ENCODE results near the gene EIF1AY. TPM values are rescaled to one million over a fixed set of nuclear protein-coding genes. Genes with fewer than 3 reads are reported as not detected.

Gene EIF1AY, protein sequence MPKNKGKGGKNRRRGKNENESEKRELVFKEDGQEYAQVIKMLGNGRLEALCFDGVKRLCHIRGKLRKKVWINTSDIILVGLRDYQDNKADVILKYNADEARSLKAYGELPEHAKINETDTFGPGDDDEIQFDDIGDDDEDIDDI
- not detected for total RNA-seq
- polyA plus RNA-seq = 10 to 100 TPM in 2 of 3 donors, under 1 TPM in 1; 0.06 to 50.6 (median 31.8) TPM
- long read RNA-seq, donor 1 = 0 reads
- long read RNA-seq, donor 2 = 0 reads

DNA sequence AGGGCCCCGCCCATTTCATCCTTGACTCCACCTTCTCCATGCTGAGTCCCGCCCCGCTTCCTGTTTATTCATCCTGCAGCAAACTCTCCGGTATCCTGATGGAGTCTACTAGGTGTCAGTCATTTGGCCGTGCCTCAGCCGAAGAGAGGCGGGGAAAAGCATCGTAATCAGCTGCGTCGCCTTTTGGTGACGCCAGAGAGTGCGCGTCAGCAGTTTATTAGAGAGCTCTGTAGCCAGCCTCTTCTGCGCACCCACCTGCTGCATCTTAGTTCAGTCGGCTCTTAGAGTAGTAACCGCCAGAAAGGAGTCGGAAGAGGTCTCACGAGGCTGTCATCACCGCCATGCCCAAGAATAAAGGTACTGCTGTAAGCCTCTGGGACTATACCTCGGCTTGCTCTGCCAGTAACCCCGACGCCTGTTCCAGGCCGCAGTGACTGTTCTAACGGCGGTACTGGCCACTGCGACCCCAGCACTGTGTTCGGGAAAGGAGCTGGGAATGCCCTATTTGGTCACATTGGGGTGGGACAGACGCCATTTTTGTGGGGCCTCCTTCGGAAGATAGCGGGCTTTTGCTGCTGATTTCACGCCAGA lies at the start of gene EIF1AY:
Gene EIF1AY (plus strand): TSS at position 246 of the 591 bp plus-strand sequence. CDS start 96 bp downstream, at position 342.
- Histone ChIP-seq H3K27ac (no peak within 1 kb of the TSS), H3K4me3 (no peak within 1 kb of the TSS), H3K36me3 (ENCODE audit: insufficient read depth in 1 of 2, low read depth in 1 of 2) (no peaks in the 10 kb centered on the region), H3K9me3 (no peaks in the 10 kb centered on the region), H3K4me1 (no peaks in the 10 kb centered on the region), H3K27me3 (ENCODE audit: insufficient read depth in 3 of 3, low read length in 2 of 3) (no peaks in the 10 kb centered on the region)
- TF ChIP-seq, protein P1, sequence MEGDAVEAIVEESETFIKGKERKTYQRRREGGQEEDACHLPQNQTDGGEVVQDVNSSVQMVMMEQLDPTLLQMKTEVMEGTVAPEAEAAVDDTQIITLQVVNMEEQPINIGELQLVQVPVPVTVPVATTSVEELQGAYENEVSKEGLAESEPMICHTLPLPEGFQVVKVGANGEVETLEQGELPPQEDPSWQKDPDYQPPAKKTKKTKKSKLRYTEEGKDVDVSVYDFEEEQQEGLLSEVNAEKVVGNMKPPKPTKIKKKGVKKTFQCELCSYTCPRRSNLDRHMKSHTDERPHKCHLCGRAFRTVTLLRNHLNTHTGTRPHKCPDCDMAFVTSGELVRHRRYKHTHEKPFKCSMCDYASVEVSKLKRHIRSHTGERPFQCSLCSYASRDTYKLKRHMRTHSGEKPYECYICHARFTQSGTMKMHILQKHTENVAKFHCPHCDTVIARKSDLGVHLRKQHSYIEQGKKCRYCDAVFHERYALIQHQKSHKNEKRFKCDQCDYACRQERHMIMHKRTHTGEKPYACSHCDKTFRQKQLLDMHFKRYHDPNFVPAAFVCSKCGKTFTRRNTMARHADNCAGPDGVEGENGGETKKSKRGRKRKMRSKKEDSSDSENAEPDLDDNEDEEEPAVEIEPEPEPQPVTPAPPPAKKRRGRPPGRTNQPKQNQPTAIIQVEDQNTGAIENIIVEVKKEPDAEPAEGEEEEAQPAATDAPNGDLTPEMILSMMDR (IDR thresholded peaks at IDR 0.05) = no peak
- ATAC-seq = no peak
- 0 to 1% methylated on average over 30 to 31 of the region's 31 CpGs; no CpG with 5 or more reads in 1 of the 3 donors for WGBS, 3 donors
- intact Hi-C loops (cut with DNase I) = no loop called here
- DNase-seq = no peak

DNA sequence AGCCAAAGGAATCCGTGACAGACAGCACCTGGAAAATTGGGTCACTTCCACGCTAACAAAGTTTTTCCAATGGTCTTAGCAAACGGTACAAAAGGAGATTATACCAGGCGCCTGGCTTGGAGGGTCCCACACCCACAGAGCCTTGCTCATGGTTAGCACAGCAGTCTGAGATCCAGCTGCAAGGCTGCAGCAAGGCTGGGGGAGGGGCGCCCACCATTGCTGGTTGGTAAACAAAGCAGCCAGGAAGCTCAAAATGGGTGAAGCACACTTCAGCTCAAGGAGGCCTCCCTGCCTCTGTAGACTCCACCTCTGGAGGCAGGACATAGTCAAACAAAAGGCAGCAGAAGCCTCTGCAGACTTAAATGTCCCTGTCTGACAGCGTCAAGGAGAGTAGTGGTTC lies 47.1 kb upstream of the EIF1AY start:
- H3K27me3 ChIP-seq (ENCODE audit: insufficient read depth in 3 of 3, low read length in 2 of 3) = no peaks in the 10 kb centered on the region
- H3K4me3 ChIP-seq = no peak overlapping the region
- H3K4me1 ChIP-seq = no peaks in the 10 kb centered on the region
- TF ChIP-seq, protein P1 (IDR thresholded peaks at IDR 0.05) = no peak
- H3K27ac ChIP-seq = no peak overlapping the region
- ATAC-seq = no peak
- intact Hi-C loops (cut with DNase I) = no loop called here
- no peaks in the 10 kb centered on the region for H3K9me3 ChIP-seq
- DNase-seq = no peak
- 80 to 81% methylated on average over 6 of the region's 6 CpGs; no CpG with 5 or more reads in 1 of the 3 donors for WGBS, 3 donors
- H3K36me3 ChIP-seq (ENCODE audit: insufficient read depth in 1 of 2, low read depth in 1 of 2) = no peaks in the 10 kb centered on the region

DNA sequence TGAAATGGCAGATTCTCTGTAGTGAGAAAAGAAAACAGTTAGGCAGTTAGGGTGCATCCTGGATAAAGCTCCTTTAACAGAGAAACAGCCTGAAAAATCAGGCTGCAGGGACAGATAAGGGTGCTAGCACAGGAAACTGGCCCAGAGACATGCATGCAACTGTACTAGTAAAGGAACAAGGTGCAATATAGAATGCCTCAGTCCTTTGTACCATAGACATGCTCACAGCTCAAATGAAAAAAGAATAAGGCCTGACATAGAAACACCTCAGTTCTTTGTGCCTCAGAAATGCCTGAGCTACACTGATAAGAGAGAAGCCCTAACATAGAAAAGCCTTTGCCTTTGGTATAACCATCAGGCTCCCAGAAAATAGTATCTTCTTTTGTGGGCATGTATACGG lies 37.4 kb upstream of the EIF1AY start:
- Histone ChIP-seq H3K27ac (no peak overlapping the region), H3K9me3 (no peaks in the 10 kb centered on the region), H3K27me3 (ENCODE audit: insufficient read depth in 3 of 3, low read length in 2 of 3) (no peaks in the 10 kb centered on the region), H3K4me1 (no peaks in the 10 kb centered on the region), H3K36me3 (ENCODE audit: insufficient read depth in 1 of 2, low read depth in 1 of 2) (no peaks in the 10 kb centered on the region), H3K4me3 (no peak overlapping the region)
- intact Hi-C loops (cut with DNase I) = no loop called here
- TF ChIP-seq, protein P1 (IDR thresholded peaks at IDR 0.05) = no peak
- no peak for DNase-seq
- 81 to 92% methylated on average over 1 of the region's 1 CpG; no CpG with 5 or more reads in 1 of the 3 donors for WGBS, 3 donors
- ATAC-seq = no peak

DNA sequence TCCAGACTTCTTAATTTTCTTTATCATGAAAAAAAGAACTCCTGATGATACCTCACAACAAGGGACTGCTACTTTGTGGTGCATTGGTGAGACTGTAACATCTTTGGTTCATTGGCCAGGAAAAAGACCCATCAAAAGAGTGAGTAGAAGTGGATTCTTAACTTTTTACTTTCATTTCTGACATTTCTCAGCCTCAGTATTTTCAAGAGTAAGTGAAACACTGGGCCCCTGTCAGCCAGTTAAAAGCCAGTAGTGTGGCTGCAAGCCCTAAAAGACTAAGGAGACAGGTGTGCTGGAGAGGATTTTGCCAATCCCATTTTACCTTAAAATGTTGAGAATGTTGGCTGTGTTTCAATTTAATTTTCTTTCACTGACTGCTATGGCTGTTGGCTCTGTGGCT lies 36.6 kb upstream of the EIF1AY start:
- H3K27me3 ChIP-seq (ENCODE audit: insufficient read depth in 3 of 3, low read length in 2 of 3) = no peaks in the 10 kb centered on the region
- TF ChIP-seq, protein P1 (IDR thresholded peaks at IDR 0.05) = no peak
- H3K4me1 ChIP-seq = no peaks in the 10 kb centered on the region
- ATAC-seq (no peak), DNase-seq (no peak)
- H3K27ac ChIP-seq = no peak overlapping the region
- no peak overlapping the region for H3K4me3 ChIP-seq
- H3K36me3 ChIP-seq (ENCODE audit: insufficient read depth in 1 of 2, low read depth in 1 of 2) = no peaks in the 10 kb centered on the region
- intact Hi-C loops (cut with DNase I) = no loop called here
- no peaks in the 10 kb centered on the region for H3K9me3 ChIP-seq

All from psoas muscle (tissue), 8 donors.